ENCODE measurements around the gene PSMA8.
"Not testable (repeated sequence)": the region's sequence is repeated elsewhere in the genome, so short reads cannot be mapped to it uniquely, and the experiment has no call there.

PSMA8 gene

GRCh38 chr18:26238718-26239117, 105.0 kb downstream of the PSMA8 start:
- not testable (repeated sequence) for DNase-seq

GRCh38 chr18:26242392-26242791, 108.7 kb downstream of the PSMA8 start:
- DNase-seq = not testable (repeated sequence)
